H1 (cell line): ENCODE results near the gene SUSD1. TPM values are rescaled to one million over a fixed set of nuclear protein-coding genes. Genes with fewer than 3 reads are reported as not detected.

Source experiments
- CTCF ChIA-PET: fragments of 300-600 bp; sonication (Branson Sonifier 250); formaldehyde crosslinking; loops from one replicate; lab custom pipeline; 2021; ENCODE audit not compliant: partially characterized antibody; lab: Charles Lee
- POLR2A ChIA-PET: fragments of 300-600 bp; sonication (Branson Sonifier 250); formaldehyde crosslinking; loops from one replicate; lab custom pipeline; 2021; ENCODE audit warnings: inconsistent platforms; ENCODE audit not compliant: partially characterized antibody; lab: Charles Lee
- DNase-seq, 2 experiments: peaks; one replicate each; pipeline versions ENCODE4 v3.0.0 to v3.0.0-alpha.2; 2010 to 2022; ENCODE audit warnings: low spot score in 2 of 2, low read depth in 1 of 2, mixed read lengths in 1 of 2
- FAIRE-seq: peaks from 2 replicates; lab custom pipeline; 2011; peaks lifted over from hg19 to GRCh38; lab: Jason Lieb, UNC
- H2AFZ ChIP-seq: 2 replicates; pipeline ENCODE4 v1.8.1; 2012; ENCODE audit warnings: low read length, inconsistent platforms
- H2AK5ac ChIP-seq: 2 replicates; pipeline ENCODE4 v1.6.1; 2013; ENCODE audit warnings: low read depth, low read length
- H2BK120ac ChIP-seq: replicated peaks from 2 replicates; pipeline ENCODE3; 2013; ENCODE audit warnings: low read depth, low read length, inconsistent platforms
- H2BK12ac ChIP-seq: 2 replicates; pipeline ENCODE4 v1.6.1; 2013; ENCODE audit warnings: low read depth, low read length
- H2BK15ac ChIP-seq: 2 replicates; pipeline ENCODE4 v1.6.1; 2013; ENCODE audit warnings: low read length
- H2BK20ac ChIP-seq: 2 replicates; pipeline ENCODE4 v1.6.1; 2013; ENCODE audit warnings: low read length
- H2BK5ac ChIP-seq: 2 replicates; pipeline ENCODE4 v1.6.1; 2013; ENCODE audit warnings: low read depth, low read length
- H3K14ac ChIP-seq: 2 replicates; pipeline ENCODE4 v1.6.1; 2013; ENCODE audit warnings: inconsistent platforms; ENCODE audit not compliant: insufficient read length
- H3K18ac ChIP-seq: 2 replicates; pipeline ENCODE4 v1.6.1; 2013; ENCODE audit warnings: low read length; ENCODE audit errors: extremely low read depth
- H3K23ac ChIP-seq: 2 replicates; pipeline ENCODE4 v1.6.1; 2013; ENCODE audit warnings: inconsistent platforms; ENCODE audit not compliant: insufficient read length
- H3K23me2 ChIP-seq: 2 replicates; pipeline ENCODE4 v1.6.1; 2013; ENCODE audit warnings: low read depth, low read length
- H3K27ac ChIP-seq: 2 replicates; pipeline ENCODE4 v1.6.1; 2011; ENCODE audit warnings: low read depth, low read length, inconsistent platforms
- H3K27me3 ChIP-seq, 4 experiments: replicated peaks in 1 of 4; 1 replicate in 1 of 4; 2 replicates in 3 of 4; pipeline versions ENCODE4 v1.6.1 to v1.8.1; 2011 to 2013; ENCODE audit warnings: low read length in 3 of 4, mild to moderate bottlenecking in 3 of 4, inconsistent platforms in 2 of 4, mixed read lengths in 2 of 4, moderate library complexity in 1 of 4; ENCODE audit not compliant: control insufficient read depth in 3 of 4, insufficient read depth in 3 of 4; ENCODE audit errors: extremely low read depth in 1 of 4
- H3K36me3 ChIP-seq, 4 experiments: 2 replicates each; pipeline versions ENCODE4 v1.6.1 to v1.8.1; 2011 to 2013; ENCODE audit warnings: mild to moderate bottlenecking in 4 of 4, low read length in 3 of 4, moderate library complexity in 2 of 4, control low read depth in 1 of 4, inconsistent platforms in 1 of 4; ENCODE audit not compliant: insufficient read depth in 4 of 4, control insufficient read depth in 2 of 4
- H3K4ac ChIP-seq: replicated peaks from 2 replicates; pipeline ENCODE3; 2013; ENCODE audit warnings: low read length, low read depth, mixed read lengths, inconsistent platforms; ENCODE audit not compliant: insufficient read length
- H3K4me1 ChIP-seq, 4 experiments: replicated peaks in 1 of 4; 1 replicate in 1 of 4; 2 replicates in 3 of 4; pipeline versions ENCODE4 v1.6.1 to v1.8.1; 2011 to 2013; ENCODE audit warnings: low read length in 3 of 4, inconsistent platforms in 2 of 4, mixed read lengths in 1 of 4; ENCODE audit not compliant: insufficient read depth in 4 of 4, control insufficient read depth in 3 of 4
- H3K4me2 ChIP-seq, 2 experiments: 2 replicates each; pipeline versions ENCODE4 v1.6.1 to v1.8.1; 2011 to 2013; ENCODE audit warnings: low read depth in 2 of 2, low read length in 2 of 2, control low read depth in 1 of 2, inconsistent platforms in 1 of 2, mild to moderate bottlenecking in 1 of 2; ENCODE audit not compliant: insufficient read depth in 1 of 2
- H3K4me3 ChIP-seq, 4 experiments: fragments of 200-600, 300-600 bp in 1 of 4; sonication (generic), shearing (Covaris generic), sonication (Bioruptor Twin) in 1 of 4; 2 replicates each; pipeline versions ENCODE4 v1.5.1 to v1.8.1; 2011 to 2016; ENCODE audit warnings: low read length in 4 of 4, low read depth in 3 of 4, control low read depth in 2 of 4, inconsistent platforms in 2 of 4, mild to moderate bottlenecking in 2 of 4, mixed read lengths in 1 of 4, moderate library complexity in 1 of 4; ENCODE audit not compliant: insufficient read depth in 2 of 4; ENCODE audit errors: extremely low read depth in 1 of 4
- H3K56ac ChIP-seq: replicated peaks from 2 replicates; pipeline ENCODE3; 2013; ENCODE audit warnings: low read depth, mild to moderate bottlenecking, mixed read lengths, low read length, inconsistent platforms; ENCODE audit not compliant: insufficient read length
- H3K79me1 ChIP-seq: 2 replicates; pipeline ENCODE4 v1.6.1; 2013; ENCODE audit warnings: low read depth, low read length, control low read depth
- H3K79me2 ChIP-seq, 2 experiments: 2 replicates each; pipeline versions ENCODE4 v1.6.1 to v1.8.1; 2012 to 2013; ENCODE audit warnings: low read length in 2 of 2, mild to moderate bottlenecking in 2 of 2, inconsistent platforms in 1 of 2; ENCODE audit not compliant: insufficient read depth in 2 of 2, control insufficient read depth in 1 of 2
- H3K9ac ChIP-seq, 4 experiments: replicated peaks in 1 of 4; 1 replicate in 1 of 4; 2 replicates in 3 of 4; pipeline versions ENCODE4 v1.6.1 to v1.8.1; 2011 to 2013; ENCODE audit warnings: low read depth in 3 of 4, low read length in 3 of 4, control low read depth in 2 of 4, mild to moderate bottlenecking in 2 of 4, moderate library complexity in 2 of 4, inconsistent platforms in 1 of 4; ENCODE audit errors: extremely low read depth in 1 of 4
- H3K9me3 ChIP-seq, 2 experiments: 2 replicates each; pipeline versions ENCODE4 v1.6.1 to v1.8.1; 2012 to 2013; ENCODE audit warnings: mild to moderate bottlenecking in 2 of 2, moderate library complexity in 2 of 2, control low read depth in 1 of 2, inconsistent platforms in 1 of 2, low read depth in 1 of 2, low read length in 1 of 2, mixed read lengths in 1 of 2; ENCODE audit not compliant: insufficient read depth in 2 of 2
- H4K20me1 ChIP-seq, 2 experiments: replicated peaks in 1 of 2; 2 replicates each; pipeline versions ENCODE3 to v1.8.1; 2011 to 2013; ENCODE audit warnings: inconsistent platforms in 2 of 2, low read length in 2 of 2, mild to moderate bottlenecking in 1 of 2; ENCODE audit not compliant: insufficient read depth in 2 of 2, control insufficient read depth in 1 of 2
- H4K5ac ChIP-seq: 2 replicates; pipeline ENCODE4 v1.6.1; 2013; ENCODE audit warnings: low read length, low read depth, mixed read lengths, inconsistent platforms; ENCODE audit not compliant: insufficient read length
- H4K8ac ChIP-seq: 2 replicates; pipeline ENCODE4 v1.8.0; 2013; ENCODE audit warnings: mild to moderate bottlenecking, moderate library complexity, low read length, inconsistent platforms; ENCODE audit not compliant: insufficient read depth; ENCODE audit errors: extremely low read depth
- H4K91ac ChIP-seq: replicated peaks from 2 replicates; pipeline ENCODE3; 2013; ENCODE audit warnings: low read length, mixed read lengths, inconsistent platforms; ENCODE audit not compliant: insufficient read length
- BRCA1 ChIP-seq: IDR thresholded peaks from 2 replicates; pipeline ENCODE4 v1.6.1; 2012; ENCODE audit warnings: low read depth, low read length, improper control_type of control experiment
- CTCF ChIP-seq, 3 experiments: IDR thresholded peaks; 1 replicate in 2 of 3; 2 replicates in 1 of 3; pipeline versions ENCODE4 v1.5.1 to v1.6.1; 2011; ENCODE audit warnings: low read length in 3 of 3, mild to moderate bottlenecking in 3 of 3, inconsistent platforms in 2 of 3, low read depth in 1 of 3, moderate library complexity in 1 of 3; ENCODE audit not compliant: insufficient read depth in 1 of 3; ENCODE audit errors: control extremely low read depth in 1 of 3
- EGR1 ChIP-seq: IDR thresholded peaks from 2 replicates; pipeline ENCODE4 v1.6.1; 2011; ENCODE audit warnings: low read depth, low read length, borderline replicate concordance
- GABPA ChIP-seq: IDR thresholded peaks from 2 replicates; pipeline ENCODE4 v1.6.1; 2011; ENCODE audit warnings: mild to moderate bottlenecking, low read length, moderate library complexity, borderline replicate concordance; ENCODE audit not compliant: insufficient read depth
- KDM5A ChIP-seq: fragments of 200-600 bp; IDR thresholded peaks from 2 replicates; pipeline ENCODE4 v1.7.1; 2012; ENCODE audit warnings: mild to moderate bottlenecking, low read length, inconsistent platforms, mixed read lengths
- NRF1 ChIP-seq: IDR thresholded peaks from 2 replicates; pipeline ENCODE4 v1.6.1; 2011; ENCODE audit warnings: mild to moderate bottlenecking, low read depth, low read length, improper control_type of control experiment
- PHF8 ChIP-seq: fragments of 200-600 bp; sonication (generic); conservative IDR thresholded peaks from 2 replicates; pipeline ENCODE4 v1.7.1; 2012; ENCODE audit warnings: low read depth, mild to moderate bottlenecking, inconsistent platforms, low read length, moderate library complexity
- POLR2AphosphoS5 ChIP-seq: IDR thresholded peaks from 2 replicates; pipeline ENCODE4 v1.6.1; 2011; ENCODE audit warnings: low read depth, low read length
- RXRA ChIP-seq: IDR thresholded peaks from 2 replicates; pipeline ENCODE4 v1.6.1; 2011; ENCODE audit warnings: low read depth, mild to moderate bottlenecking, low read length, moderate library complexity; ENCODE audit not compliant: insufficient read depth
- TAF1 ChIP-seq: IDR thresholded peaks from 2 replicates; pipeline ENCODE4 v1.6.1; 2011; ENCODE audit warnings: mild to moderate bottlenecking, low read depth, low read length
- USF2 ChIP-seq: IDR thresholded peaks from 2 replicates; pipeline ENCODE4 v1.6.1; 2011; ENCODE audit warnings: low read length, improper control_type of control experiment
- WGBS, 2 experiments: shearing (Covaris generic) in 1 of 2; methylation state at CpG; one replicate each; pipeline versions ENCODE4 v1.1.6 to v1.1.7; 2013 to 2015; ENCODE audit warnings: low lambda C conversion rate in 2 of 2, mixed read lengths in 2 of 2, inconsistent platforms in 1 of 2, low coverage in 1 of 2, missing lambda C conversion rate in 1 of 2; ENCODE audit not compliant: insufficient replicate concordance in 2 of 2, insufficient coverage in 1 of 2, insufficient read length in 1 of 2; ENCODE audit errors: extremely low coverage in 1 of 2, missing lambda C conversion rate in 1 of 2; 5-methylcytosine and 5-hydroxymethylcytosine counted together
- polyA plus RNA-seq, 7 experiments: library from polyadenylated mRNA; depleted of rRNA in 3 of 7; stranded (reverse) in 5 of 7; unstranded in 2 of 7; fragments of >200 nt in 5 of 7; fragments of 200-250 nt in 2 of 7; gene quantifications; 1 replicate in 5 of 7; 2 replicates in 1 of 7; 4 replicates in 1 of 7; pipeline versions ENCODE4 v1.2.1 to v1.2.3, GENCODE V29; 2011 to 2013; ENCODE audit warnings: missing spikeins in 2 of 7, mixed read lengths in 2 of 7
- total RNA-seq: library from RNA; stranded (reverse); fragmentation: NEBNext Ultra II Directional; extraction: Animal tissue kit (Norgen Biotek cat#: 25700); gene quantifications from 2 replicates; pipeline ENCODE4 v1.2.1, GENCODE V29; 2021

The SUSD1 gene
- total and polyA plus RNA-seq, 2 of the 8 experiments (the other 6 are each of a cell fraction or from before 2014, with no cell fraction given), result 2.8 to 7.2 TPM

- H2BK20ac ChIP-seq, result no peak overlapping the region
- H3K4ac ChIP-seq, result no peak overlapping the region
- H3K27me3 ChIP-seq, result no peaks in the 10 kb centered on the region
- no peak overlapping the region for H2AK5ac ChIP-seq
- H2BK5ac ChIP-seq, result no peak overlapping the region
- no peaks in the 10 kb centered on the region for H4K20me1 ChIP-seq
- no peak overlapping the region for H2BK120ac ChIP-seq
- no peak overlapping the region for H2BK15ac ChIP-seq
- FAIRE-seq (no peak), DNase-seq (no peak)
- no peaks in the 10 kb centered on the region for H3K36me3 ChIP-seq
- no peak overlapping the region for H4K5ac ChIP-seq
- H3K18ac ChIP-seq, result no peak overlapping the region
- ChIA-PET POLR2A (interaction anchor here (0.6 to 1.4 kb wide), 7 partner anchors 9 to 605 kb away, joined by 3 to 6 read pairs (median 3); partner anchors contain the start of genes INIP and KIAA1958), CTCF (interaction anchor here (0.6 to 3.4 kb wide), 58 partner anchors 11 to 792 kb away, joined by 3 to 69 read pairs (median 5); partner anchors contain the start of genes PTBP3 and SUSD1)
- no peak overlapping the region for H4K8ac ChIP-seq
- H3K4me2 ChIP-seq, result no peak overlapping the region
- H3K56ac ChIP-seq, result no peak overlapping the region
- H3K79me2 ChIP-seq, result no peaks in the 10 kb centered on the region
- WGBS, 2 experiments, result 75% methylated on average over 4 of the region's 4 CpGs; no CpG with 5 or more reads in 1 of the 2 experiments
- no peak overlapping the region for H2BK12ac ChIP-seq
- H3K14ac ChIP-seq, result no peak overlapping the region
- no peaks in the 10 kb centered on the region for H3K9me3 ChIP-seq
- no peaks in the 10 kb centered on the region for H3K23me2 ChIP-seq
- no peak overlapping the region for H3K27ac ChIP-seq
- no peaks in the 10 kb centered on the region for H3K79me1 ChIP-seq
- no peak overlapping the region for H3K9ac ChIP-seq
- H2AFZ ChIP-seq, result no peak overlapping the region
- H4K91ac ChIP-seq, result no peak overlapping the region
- H3K4me3 ChIP-seq, result no peak overlapping the region
- H3K4me1 ChIP-seq, result no peaks in the 10 kb centered on the region
- H3K23ac ChIP-seq, result no peak overlapping the region
- TF ChIP-seq TAF1 (no peak), CTCF (IDR thresholded peaks at IDR 0.05; ENCODE audit: control extremely low read depth in 1 of 3, insufficient read depth in 1 of 3, low read depth in 1 of 3, low read length in 3 of 3) (no peak), BRCA1 (no peak), KDM5A (no peak), USF2 (no peak), PHF8 (no peak), GABPA (no peak), POLR2AphosphoS5 (no peak), RXRA (no peak), EGR1 (no peak), NRF1 (no peak)
These were observed 62.6 kb downstream of the SUSD1 start for GRCh38 chr9:112112519-112112918.
